HG02943 (cell line): ENCODE data around the gene ZCCHC13.
"Not testable (repeated sequence)": the region's sequence is repeated elsewhere in the genome, so short reads cannot be mapped to it uniquely, and the experiment has no call there.

Source experiments
- ATAC-seq: cut with Tn5 transposase; IDR thresholded peaks from one replicate; pipeline ENCODE4 v1.9.1; 2021; ENCODE audit warnings: mild to moderate bottlenecking, low read depth, moderate library complexity; ENCODE audit not compliant: unreplicated experiment

ZCCHC13 gene

DNA sequence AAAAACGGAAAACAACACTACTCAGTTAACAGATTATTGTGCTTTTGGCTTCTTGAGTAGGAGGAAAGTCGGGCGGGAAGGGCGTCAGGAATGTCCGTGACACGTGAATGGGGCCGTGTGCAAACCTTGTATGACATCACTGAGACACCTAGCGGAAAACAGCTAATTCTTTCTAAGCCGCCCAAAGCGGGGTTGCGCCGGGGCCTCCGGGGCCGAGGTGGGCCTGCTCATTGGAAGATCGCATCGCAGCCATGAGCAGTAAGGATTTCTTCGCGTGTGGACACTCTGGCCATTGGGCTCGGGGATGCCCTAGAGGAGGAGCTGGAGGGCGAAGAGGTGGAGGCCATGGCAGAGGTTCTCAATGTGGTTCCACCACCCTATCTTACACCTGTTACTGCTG is at the start of gene ZCCHC13:
TSS of gene ZCCHC13 (plus strand) at position 165 of the 400 bp plus-strand sequence. CDS start at position 252, 87 bp downstream.
- ATAC-seq = no peak

DNA sequence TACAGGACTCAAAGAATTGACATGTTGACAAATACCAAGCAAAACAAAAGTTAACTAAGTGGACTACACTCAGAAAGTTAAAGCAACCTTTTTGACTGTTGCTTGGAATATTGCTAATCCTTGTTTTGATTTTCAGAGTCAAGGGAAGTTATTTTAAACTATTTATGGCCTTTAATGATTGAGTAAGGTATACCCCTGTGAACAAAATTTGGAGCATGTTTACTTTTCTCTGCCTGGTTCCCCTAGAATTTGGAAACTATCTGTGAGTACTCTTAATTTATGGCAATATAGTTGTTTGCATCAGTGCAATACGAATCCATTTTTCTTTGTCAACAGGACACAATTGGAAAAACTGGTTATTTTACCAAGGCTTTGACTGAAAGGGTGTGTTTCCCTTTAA is 45.9 kb upstream of the ZCCHC13 start:
- not testable (repeated sequence) for ATAC-seq

DNA sequence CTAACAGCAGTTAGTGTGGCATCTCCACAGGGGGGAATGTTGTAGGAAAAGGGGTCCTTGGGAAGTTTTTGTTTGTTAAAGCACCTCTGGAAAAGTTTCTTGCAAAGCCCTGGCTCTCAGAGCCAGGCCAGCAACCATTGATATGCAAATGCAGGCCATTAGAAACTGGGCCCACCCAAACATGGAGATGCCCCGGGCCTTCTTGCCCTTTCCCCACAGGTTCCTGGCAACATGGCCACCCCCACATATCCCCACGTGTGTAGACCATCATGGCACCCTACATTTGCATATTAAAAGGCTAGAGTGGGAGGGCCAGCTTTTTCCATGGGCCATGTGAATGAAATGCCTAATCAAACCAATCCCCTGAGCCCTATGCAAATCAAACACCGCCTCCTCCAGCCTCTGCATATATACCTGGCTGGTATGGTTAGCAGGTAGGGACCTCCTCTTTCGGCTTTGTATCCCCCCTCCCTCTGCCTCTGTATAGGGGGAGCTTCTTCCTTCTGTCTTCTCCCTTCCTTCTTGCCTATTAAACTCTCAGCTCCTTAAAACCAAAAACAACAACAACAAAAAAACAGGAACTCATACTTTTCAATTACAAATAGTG is 44.0 kb upstream of the ZCCHC13 start:
- ATAC-seq = no peak

DNA sequence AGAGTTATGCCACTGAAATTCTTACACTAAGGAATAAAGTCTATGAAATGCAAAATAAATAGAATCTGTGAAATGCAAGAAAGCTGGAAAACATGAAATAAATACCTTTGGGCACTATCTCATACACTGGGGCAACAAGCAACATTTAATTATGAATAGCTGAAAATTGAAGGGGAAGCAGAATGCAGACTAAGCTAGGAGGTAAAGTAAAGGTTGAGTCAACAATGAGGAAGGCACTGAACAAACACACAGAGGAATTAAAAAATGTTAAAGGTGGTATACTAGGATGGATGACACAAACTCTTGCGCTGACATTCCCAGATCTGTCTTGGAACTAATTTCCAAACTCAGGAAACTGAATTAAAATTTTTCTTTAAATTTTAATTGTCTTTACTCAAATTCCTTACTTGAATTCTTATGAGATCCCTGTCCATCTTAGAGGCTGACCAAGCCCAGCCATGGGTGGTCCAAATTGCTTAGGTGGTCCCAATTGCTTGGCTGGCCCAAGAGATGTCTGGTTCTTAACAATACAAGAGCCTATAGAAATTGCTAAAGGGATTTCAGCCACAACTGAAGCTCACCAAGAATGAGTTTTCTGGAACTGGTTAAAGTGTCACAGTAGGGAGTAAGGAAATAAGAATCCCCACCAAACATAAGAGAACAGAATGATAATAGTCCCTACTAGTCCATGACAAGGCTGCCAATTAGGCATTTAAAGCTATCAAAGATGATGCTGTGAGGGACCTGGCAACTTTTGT is 41.3 kb upstream of the ZCCHC13 start:
- no peak for ATAC-seq

DNA sequence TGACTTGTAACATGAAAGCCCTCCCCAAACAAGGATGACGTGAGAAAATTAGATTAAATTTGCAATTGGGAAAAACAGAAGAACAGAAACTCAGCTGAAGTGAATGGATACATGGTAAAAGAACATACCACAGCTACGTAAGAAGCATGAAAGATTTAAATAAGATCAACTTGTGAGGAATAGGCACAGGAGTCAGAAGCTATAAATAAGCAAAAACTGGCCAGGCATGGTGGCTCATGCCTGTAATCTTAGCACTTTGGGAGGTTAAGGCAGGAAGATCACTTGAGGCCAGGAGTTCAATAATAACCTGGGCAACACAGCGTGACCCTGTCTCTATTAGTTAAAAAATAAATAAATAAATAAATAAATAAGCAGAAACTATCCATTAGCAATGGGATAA is 33.6 kb upstream of the ZCCHC13 start:
- no peak for ATAC-seq

DNA sequence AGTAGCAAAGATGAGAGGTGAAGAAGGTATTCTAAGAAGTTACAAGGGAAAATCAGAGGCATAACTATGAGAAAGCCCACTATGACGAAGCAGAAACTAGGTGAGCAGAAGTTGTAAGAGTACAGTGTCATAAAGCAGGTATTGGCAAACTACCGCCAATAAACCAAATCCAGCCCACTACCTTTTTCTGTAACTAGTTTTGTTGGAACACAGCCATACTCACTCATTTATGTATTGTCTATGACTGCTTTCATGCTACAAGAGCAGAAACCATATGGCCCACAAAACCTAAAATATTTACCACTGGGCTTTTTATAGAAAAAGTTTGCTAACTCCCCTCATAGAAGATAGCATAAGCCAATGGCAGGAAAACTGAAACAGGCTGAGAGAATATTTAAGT is 31.8 kb upstream of the ZCCHC13 start:
- ATAC-seq = no peak

DNA sequence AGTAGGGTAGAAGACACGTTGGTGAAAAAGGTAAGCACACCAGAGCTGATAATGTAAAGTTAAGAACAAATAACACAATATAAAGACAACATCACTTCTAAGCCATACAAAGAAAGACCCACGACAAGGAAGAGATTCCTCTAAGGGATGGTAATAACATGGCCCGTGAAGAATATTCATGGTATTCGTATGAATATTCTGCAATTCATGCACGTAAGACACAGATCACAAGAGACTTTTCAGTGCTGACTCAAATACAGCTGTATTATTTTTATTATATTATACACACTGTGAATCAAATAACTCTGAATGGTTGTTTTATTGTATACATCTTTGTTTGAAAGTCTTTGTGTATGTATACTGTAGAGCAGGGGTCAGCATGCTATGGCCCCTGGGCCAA is 29.5 kb upstream of the ZCCHC13 start:
- no peak for ATAC-seq

DNA sequence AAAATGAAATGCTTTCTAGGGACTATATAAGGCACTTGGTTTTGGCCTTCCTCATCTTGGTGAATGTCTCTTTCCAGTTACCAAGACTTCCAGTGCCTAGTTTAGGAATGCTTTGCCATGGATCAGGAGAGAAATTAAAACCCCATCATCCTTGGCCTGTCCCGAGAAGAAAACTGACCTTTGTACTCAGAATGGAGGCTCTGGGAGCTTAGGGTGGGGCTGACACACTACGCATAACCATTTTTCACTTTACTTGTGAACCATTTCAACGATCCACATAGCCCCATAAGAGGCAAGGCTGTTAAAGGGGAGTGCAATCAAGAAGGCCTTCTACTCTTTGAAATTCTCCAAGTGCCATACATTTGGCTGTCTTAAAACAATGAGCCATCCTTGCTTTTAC is 26.7 kb upstream of the ZCCHC13 start:
- ATAC-seq = no peak

DNA sequence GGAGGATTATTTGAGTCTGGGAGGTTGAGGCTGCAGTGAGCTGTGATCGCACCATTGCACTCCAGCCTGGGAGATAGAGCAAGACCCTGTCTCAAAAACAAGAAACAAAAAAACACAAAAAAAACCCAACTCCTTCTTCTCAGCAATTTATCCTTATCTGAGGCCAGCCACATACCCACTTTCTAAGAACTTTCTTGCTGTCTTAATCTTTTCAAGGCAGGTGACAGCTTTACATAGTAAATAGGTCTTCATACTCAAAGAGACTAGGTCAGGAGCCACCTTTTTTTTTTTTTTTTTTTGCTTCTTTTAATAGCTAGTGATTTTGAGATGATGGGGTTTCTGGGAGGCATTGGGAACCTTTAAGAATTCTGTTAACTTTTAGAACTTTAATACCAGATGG is 26.1 kb upstream of the ZCCHC13 start:
- ATAC-seq = no peak

DNA sequence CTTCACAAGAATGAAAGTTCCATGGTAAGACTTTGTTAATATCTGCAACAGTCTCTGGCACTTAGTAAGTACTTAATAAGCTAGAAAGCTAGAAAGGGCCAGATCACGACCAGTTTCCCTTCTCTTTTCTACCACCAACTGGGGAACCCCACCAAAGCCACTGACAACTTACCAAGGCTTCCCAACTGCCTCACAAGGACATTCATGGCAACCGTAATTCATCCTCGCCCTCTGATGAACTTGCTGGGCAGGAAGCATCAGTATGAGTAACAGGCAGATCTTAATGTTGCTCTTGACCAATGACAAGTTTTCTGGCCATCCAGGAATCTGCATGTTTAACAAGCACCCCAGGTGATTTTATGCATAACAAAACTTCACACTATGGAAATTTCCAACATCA is 23.2 kb upstream of the ZCCHC13 start:
- ATAC-seq = no peak

DNA sequence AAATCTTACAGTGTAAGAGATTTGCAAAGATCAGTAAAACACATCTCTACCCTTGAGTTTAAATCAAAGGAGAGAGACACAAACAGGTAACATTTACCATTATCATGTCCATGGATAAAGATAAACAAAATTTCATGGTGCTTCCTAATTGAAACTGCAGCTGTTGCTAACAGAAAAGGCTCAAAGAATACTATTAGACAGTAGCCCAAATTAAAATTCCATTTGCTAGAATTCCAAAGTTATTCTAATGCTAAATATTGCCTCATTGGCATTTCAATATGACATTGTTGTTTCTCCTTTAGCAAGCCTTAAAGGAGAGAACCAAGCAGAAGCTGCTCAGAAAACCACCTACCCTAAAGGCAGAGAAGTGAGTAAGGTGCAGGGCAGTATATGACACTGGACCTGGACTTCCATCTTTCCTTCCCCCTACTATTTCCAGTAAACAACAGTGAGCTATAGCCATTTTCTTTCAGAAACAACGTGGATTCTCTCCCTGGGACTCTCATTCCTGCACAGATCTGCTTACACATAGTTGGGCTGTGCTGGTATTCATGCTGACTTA is 19.5 kb upstream of the ZCCHC13 start:
- ATAC-seq = no peak

DNA sequence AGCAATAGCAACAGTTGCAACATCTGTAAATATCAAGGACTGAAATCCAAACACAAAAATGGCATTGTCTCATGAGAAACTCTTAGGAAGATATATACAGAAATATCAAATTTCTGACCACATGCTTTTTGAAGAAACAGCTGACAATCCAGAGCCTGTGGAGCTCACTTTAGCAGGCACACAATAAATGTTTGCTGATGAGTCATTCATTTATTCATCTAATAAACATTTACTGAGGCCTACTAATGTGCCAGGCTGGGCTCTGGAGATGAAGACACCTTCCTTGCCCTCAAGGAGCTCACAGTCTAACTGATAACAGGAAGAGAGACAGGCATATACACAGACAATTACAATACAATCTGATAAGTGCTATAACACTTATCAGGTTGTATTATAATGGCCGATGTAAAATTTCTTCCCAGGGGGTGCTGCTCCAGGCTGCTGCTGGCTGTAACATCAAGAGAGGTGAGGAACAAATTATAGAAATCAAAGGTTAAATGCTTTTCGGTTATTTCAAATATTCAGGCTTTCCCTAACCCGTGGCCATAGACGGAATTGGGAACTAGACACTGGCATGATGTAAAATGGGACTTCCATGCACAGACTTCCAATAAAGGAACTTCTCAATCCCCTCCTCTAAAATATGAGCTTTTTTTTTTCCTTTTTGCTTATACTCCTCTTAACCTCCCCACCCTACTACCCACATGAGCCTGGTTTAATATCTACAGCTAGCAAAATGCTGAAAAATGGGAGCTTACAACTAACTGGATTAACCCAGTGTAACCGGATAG is 16.8 kb upstream of the ZCCHC13 start:
- no peak for ATAC-seq

DNA sequence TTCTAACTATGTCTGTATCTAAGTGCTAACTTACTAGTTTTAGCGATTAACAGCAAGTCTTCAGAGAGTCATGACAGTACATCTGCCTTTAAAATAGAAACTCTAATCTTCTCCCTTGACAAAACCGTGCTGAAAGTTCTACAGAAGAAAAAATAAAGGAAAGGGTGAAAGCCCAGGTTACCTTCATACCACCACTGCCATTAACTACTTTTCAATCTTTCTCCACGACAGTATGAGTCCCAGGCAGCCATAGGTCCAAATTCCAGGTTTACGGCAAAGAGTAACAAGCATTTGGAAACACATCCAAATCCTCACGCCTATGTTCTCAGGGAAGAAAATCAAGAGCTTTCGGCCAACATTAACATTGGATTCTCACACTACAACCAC is 12.4 kb upstream of the ZCCHC13 start:
- ATAC-seq = no peak

DNA sequence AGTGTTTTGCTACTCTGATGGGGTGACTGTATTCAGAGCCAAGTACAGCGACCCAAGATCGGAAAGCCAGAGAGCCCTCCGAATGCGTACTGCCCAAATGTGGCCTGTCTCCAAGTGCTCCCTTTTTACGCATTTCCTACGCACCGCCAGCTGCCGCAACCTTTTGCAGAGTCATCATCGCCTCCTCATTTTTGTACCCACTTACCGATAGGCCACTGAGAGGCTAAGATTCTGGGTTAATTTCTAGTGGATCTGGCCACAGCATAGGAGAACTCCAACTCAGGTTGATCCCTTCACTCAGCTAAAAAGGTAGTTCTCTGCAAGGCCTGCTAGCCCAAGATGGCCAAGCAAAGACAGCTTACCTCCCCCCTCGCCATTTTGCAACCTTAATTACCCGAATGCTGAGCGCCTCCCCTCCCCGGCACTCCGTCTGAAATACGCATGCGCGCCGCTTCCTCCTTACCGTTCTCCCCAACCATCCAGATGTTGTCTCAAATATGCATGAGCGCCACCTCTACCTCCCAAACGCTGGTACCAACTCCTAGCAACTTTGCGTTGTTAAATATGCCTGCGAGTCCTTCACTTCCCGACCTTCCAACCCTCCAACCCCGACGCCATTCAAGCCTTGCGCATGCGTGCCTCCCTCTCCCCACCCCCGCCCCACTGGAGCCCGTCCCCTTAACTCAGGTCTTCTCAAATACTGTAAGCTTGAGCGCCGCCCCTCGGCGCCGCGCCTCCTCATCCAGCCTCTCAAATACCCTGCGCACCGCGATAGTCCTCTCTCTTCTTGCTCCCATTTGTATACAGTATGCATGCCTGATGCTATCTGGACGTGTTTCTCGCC is 11.8 kb upstream of the ZCCHC13 start:
- peak; percentile 86 for ATAC-seq

DNA sequence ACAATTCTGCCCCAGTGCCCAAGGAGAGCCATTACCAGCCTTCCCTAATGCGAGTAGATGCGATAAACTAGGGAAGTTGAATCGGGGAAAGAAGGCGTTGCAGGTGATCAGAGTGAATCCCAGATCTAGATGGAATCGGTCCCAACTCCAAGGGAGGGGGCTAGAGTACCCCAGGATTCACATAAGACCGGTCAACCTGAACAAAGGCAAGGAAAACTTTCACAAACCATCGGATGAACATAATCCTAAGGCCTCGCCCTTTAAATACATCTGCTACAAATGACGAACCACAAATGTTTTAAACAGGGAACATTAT is 11.2 kb upstream of the ZCCHC13 start:
- ATAC-seq = peak; percentile 1

DNA sequence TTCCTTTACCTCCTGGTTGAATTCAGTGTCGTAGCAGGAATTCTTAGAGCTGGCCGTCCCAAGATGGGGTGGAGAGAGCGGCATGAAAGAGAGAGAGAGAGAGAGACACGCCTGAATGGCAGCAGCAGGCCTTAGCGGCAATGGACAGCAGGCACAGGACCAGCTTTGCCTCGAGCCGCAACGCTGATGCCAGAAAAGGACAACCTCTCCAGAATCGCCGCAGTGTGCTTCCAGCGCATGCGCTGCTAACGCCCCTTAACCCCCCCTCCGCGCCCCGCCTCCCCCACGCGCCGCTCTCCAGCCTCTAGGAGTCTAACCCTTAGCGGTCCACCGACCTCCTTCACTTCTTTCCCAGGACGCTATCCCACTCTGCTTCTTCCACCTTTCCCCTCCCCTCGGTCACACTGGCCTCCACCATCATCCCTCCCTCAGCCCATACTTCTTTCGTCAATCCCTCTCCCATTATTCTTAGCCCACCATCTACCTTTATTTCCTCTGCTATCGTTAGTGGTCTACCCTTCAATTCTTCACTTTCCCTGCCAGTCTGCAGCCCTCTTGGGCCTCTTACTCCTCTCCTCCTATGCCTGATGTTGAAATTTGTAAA is 10.5 kb upstream of the ZCCHC13 start:
- no peak for ATAC-seq

DNA sequence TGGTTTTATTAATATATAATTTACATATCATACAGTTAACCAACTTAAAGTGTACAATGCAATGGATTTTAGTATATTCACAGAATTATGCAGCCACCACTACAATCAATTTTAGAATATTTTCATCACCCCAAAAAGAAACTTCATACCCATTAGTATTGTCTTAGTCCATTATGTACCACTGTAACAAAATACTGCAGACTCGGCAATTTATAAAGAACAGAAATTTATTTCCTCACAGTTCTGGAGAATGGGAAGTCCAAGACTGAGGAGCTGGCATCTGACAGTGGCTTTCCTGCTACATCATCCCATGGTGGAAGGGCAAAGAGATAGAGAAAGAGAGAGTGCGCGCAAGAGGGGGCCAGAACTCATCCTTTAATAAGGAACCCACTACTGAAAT is 8.9 kb upstream of the ZCCHC13 start:
- ATAC-seq = no peak

DNA sequence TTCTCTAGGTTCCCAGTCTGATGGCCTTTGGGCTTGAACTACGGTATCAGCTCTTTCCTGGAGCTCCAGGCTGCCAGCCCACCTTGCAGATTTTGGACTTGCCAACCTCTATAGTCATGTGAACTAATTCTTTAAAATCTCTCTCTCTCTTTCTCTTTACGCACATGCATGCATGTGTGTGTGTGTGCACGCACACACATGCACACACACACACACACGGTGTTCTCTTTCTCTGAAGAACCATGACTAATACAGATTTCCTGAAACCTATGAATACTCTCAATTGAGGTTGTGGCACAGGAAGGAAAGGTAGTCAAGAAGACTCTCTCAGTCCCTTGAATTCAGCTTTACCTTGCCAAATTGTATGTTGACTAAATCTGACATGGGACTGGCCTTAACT is 6.2 kb upstream of the ZCCHC13 start:
- ATAC-seq = no peak

DNA sequence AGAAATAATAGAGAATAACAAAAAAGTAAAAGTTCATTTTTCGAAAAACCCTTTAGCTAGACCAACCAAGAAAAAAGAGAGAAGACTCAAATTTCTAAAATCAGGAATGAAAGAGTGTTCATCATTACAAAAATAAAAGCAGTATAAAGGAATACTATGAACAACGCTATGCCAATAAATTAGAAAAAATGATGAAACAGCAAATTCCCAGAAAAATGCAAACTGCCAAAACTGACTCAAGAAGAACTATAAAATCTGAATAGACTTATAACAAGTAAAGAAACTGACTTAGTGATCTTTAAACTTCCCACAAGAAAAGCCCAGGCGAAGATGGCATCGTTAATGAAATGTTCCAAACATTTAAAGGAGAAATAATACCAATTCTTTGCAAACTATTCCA is 3.1 kb upstream of the ZCCHC13 start:
- no peak for ATAC-seq

DNA sequence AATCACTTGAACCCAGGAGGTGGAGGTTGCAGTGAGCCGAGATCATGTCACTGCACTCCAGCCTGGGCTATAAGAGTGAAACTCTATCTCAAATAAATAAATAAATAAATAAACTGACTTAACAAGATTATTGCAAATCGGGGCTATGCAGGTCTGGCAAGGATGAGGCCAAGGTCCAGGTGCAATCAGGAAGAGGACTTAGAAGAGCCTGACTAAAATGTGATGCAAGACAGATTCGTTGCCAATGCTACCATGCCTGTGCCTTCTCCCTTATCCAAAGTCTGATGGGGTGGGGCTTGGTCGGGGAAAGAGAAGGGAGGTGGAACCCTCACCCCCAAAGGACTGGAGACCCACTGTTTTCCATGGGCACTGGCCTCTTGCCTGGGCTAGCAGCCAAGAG is 14.7 kb downstream of the ZCCHC13 start:
- no peak for ATAC-seq
